Measurements from ENCODE around the gene CERS6. TPM values are rescaled to one million over a fixed set of nuclear protein-coding genes. Genes with fewer than 3 reads are reported as not detected.
A peak's percentile ranks its signal among the peaks of the same experiment; 100 is the strongest.

CERS6 gene
- total RNA-seq, 3 donors from 2014 or later: 36.4 to 46.4 (median 44.8) TPM

DNA sequence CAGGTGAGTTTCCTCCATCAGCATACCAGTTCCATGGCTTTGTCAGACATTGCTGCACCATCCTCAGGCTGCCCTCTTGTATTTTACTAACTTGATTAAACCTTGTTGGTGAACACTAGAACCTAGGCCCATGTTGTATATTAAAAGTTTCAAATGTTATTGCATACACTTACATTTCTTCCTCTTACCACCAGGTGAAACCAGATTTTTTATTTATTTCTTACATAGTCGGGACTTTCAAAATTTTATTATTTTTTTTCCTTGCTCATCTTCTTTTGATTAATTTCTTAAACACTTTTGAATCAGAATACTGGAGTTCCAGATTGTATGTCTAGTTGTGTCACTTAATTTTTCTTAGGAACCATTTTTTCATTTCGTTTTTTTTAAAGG, 5.9 kb downstream of the CERS6 start:
- H3K36me3 ChIP-seq: no peaks in the 10 kb centered on the region
- no peak overlapping the region for H3K27ac ChIP-seq
- H3K4me3 ChIP-seq: no peak overlapping the region
- intact Hi-C loops (cut with DNase I; ENCODE audit: low total_unique reads): no loop called here
- no peaks in the 10 kb centered on the region for H3K9me3 ChIP-seq
- no peak for TF ChIP-seq POLR2AphosphoS5 (IDR thresholded peaks at IDR 0.05)
- TF ChIP-seq, protein P1, sequence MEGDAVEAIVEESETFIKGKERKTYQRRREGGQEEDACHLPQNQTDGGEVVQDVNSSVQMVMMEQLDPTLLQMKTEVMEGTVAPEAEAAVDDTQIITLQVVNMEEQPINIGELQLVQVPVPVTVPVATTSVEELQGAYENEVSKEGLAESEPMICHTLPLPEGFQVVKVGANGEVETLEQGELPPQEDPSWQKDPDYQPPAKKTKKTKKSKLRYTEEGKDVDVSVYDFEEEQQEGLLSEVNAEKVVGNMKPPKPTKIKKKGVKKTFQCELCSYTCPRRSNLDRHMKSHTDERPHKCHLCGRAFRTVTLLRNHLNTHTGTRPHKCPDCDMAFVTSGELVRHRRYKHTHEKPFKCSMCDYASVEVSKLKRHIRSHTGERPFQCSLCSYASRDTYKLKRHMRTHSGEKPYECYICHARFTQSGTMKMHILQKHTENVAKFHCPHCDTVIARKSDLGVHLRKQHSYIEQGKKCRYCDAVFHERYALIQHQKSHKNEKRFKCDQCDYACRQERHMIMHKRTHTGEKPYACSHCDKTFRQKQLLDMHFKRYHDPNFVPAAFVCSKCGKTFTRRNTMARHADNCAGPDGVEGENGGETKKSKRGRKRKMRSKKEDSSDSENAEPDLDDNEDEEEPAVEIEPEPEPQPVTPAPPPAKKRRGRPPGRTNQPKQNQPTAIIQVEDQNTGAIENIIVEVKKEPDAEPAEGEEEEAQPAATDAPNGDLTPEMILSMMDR (IDR thresholded peaks at IDR 0.05): peak in 1 of 3 donors; percentile 23
- no peak for DNase-seq (ENCODE audit: low spot score in 2 of 2)
- H3K4me1 ChIP-seq: no peaks in the 10 kb centered on the region
- no peaks in the 10 kb centered on the region for H3K27me3 ChIP-seq

DNA sequence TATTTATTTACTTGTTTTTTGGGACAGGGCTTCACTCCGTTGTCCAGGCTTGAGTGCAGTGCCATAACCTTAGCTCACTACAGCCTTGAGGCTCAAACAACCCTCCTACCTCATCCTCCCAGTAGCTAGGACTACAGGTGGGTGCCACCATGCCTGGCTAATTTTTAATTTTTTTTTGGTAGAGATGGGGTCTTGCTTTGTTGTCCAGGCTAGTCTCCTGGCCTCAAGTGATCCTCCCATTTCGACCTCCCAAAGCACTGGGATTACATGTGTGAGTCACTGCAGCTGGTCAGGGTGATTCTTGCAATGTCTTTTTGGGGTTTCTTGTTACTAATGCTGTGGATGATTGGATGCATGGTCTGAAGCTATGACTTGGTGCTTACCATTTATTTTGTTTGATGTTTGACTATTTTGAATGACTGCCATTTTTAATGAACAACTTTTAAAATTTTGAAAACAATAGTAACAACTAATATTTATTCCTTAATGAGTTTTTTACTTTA, 6.5 kb downstream of the CERS6 start:
- H3K4me1 ChIP-seq: no peaks in the 10 kb centered on the region
- intact Hi-C loops (cut with DNase I; ENCODE audit: low total_unique reads): no loop called here
- H3K9me3 ChIP-seq: no peaks in the 10 kb centered on the region
- no peaks in the 10 kb centered on the region for H3K36me3 ChIP-seq
- H3K27ac ChIP-seq: no peak overlapping the region
- TF ChIP-seq, protein P1 (IDR thresholded peaks at IDR 0.05): no peak
- TF ChIP-seq POLR2A (IDR thresholded peaks at IDR 0.05): no peak
- no peak for TF ChIP-seq POLR2AphosphoS5 (IDR thresholded peaks at IDR 0.05)
- DNase-seq (ENCODE audit: low spot score in 2 of 2): no peak
- no peaks in the 10 kb centered on the region for H3K27me3 ChIP-seq
- no peak overlapping the region for H3K4me3 ChIP-seq

DNA sequence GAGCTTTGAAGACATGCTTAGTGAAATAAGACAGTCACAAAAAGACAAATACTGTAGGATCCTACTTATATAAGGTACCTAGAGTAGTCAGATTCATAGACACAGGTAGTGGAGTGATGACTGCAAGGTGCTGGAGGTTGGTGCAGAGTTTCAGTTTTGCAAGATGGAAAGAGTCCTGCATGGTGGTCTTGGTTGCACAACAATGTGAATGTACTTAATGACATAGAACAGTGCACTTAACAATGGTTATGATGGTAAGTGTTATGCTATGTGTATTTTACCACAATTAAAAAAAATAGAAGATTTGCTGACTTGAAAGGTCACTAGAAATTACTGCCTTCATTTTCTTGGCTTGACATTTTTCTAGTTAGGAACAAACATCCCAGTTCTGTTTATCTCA, 9.5 kb downstream of the CERS6 start:
- H3K4me3 ChIP-seq: no peak overlapping the region
- H3K27me3 ChIP-seq: no peaks in the 10 kb centered on the region
- no peaks in the 10 kb centered on the region for H3K36me3 ChIP-seq
- TF ChIP-seq, protein P1 (IDR thresholded peaks at IDR 0.05): no peak
- TF ChIP-seq POLR2AphosphoS5 (IDR thresholded peaks at IDR 0.05) (no peak), POLR2A (IDR thresholded peaks at IDR 0.05) (no peak)
- no peaks in the 10 kb centered on the region for H3K4me1 ChIP-seq
- no peak overlapping the region for H3K27ac ChIP-seq
- no peaks in the 10 kb centered on the region for H3K9me3 ChIP-seq
- intact Hi-C loops (cut with DNase I; ENCODE audit: low total_unique reads): no loop called here
- no peak for DNase-seq (ENCODE audit: low spot score in 2 of 2)

DNA sequence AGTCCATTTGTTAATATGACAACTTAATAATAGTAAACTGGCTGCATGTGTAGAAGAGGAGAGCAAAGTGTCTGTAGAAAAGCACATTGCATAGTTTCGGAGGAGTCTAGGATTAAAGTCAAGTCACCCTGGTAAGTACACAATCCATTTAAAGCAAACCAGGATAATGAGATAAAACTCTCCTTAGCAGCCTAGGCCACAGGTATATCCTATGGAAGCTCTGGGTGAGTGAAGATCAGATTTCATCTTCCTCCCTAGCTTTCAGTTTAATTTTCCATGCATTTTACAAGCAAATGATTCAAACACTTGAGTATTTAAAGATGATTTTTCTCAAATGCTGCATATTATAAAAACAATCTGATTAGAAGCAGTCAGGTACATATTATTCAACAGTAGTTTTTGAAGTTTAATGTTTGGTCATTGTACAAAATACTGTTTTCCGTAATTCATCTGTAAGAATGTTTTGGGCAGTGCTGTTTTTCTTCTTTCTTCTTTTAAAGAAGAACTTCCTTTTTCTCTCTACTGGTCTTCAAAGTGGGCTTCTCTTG, 10.2 kb downstream of the CERS6 start:
- Histone ChIP-seq H3K27me3 (no peaks in the 10 kb centered on the region), H3K27ac (no peak overlapping the region), H3K4me3 (no peak overlapping the region), H3K9me3 (no peaks in the 10 kb centered on the region), H3K36me3 (no peaks in the 10 kb centered on the region), H3K4me1 (no peaks in the 10 kb centered on the region)
- no peak for DNase-seq (ENCODE audit: low spot score in 2 of 2)
- TF ChIP-seq POLR2A (IDR thresholded peaks at IDR 0.05) (no peak), POLR2AphosphoS5 (IDR thresholded peaks at IDR 0.05) (no peak)
- TF ChIP-seq, protein P1 (IDR thresholded peaks at IDR 0.05): no peak
- intact Hi-C loops (cut with DNase I; ENCODE audit: low total_unique reads): no loop called here

DNA sequence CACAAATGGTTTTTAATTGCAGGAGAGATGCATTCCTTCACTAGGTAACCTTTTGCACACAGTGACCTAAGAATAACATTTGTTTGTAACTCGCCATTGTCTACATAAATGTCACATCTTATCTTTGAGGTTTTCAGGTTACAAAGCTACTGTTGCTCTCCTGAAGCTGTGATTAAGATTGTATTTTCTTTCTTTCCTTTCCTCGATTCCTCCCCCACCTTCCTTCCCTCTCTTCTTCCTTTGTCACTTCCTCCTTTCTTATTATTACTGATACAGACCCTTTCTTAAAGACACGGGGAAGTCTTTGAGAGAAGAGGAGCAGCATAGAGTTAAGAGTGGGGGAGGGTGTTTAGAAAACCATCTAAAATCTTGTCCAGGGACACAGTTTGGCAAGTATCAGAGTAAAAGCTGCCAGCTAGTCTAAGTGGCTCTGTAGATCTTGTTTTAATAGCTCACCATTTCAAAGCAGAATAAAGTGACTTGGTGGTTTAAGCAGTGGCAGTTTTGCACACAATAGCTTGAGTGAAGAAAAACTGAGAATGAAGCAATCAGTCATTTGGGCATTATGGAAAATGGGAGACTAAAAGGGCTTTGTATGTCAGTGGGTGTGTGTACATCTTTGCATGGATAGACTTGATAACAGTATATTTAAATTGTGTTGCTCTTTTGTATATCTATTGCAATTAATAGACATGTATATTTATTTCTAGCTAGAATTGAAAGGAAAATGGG, 10.9 kb downstream of the CERS6 start:
- Histone ChIP-seq H3K4me1 (no peaks in the 10 kb centered on the region), H3K36me3 (no peaks in the 10 kb centered on the region), H3K4me3 (no peak overlapping the region), H3K27me3 (no peaks in the 10 kb centered on the region), H3K27ac (no peak overlapping the region), H3K9me3 (no peaks in the 10 kb centered on the region)
- TF ChIP-seq POLR2AphosphoS5 (IDR thresholded peaks at IDR 0.05): no peak
- TF ChIP-seq, protein P1 (IDR thresholded peaks at IDR 0.05): no peak
- TF ChIP-seq POLR2A (IDR thresholded peaks at IDR 0.05): no peak
- intact Hi-C loops (cut with DNase I; ENCODE audit: low total_unique reads): no loop called here
- DNase-seq (ENCODE audit: low spot score in 2 of 2): no peak

All from breast epithelium (tissue), 4 donors.